ENCODE results near the gene KLHL5.

Gene KLHL5

DNA sequence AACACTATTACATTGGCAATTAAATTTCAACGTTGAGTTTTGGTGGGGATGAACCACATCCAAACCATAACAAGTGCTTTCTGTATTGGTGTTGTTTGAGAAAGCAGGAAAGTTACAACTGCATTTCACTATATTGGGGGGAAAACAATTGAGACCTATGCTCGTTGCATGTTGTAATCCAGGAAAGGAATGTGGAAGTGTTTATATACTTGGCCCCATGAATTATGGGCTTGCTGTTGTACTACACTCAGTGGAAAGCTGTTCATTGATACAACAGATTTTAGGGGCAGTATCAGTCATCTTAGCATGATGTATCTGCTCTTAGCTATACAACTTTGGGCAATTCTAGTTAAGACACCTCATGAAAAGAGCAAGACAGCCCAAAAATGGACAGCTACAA is 52.4 kb downstream of the KLHL5 start:
- Histone ChIP-seq H3K36me3 (ENCODE audit: insufficient read depth, low read length) (peaks cover 43% of the 10 kb centered on the region; the same call in 1 of the 2 replicates), H4K20me1 (ENCODE audit: insufficient read depth, low read length, poor library complexity, severe bottlenecking) (no peaks in the 10 kb centered on the region), H3K4me1 (ENCODE audit: insufficient read depth, low read length, poor library complexity, severe bottlenecking) (no peaks in the 10 kb centered on the region), H3K9ac (ENCODE audit: low read depth, low read length, poor library complexity, severe bottlenecking) (no peak overlapping the region), H3K4me2 (ENCODE audit: low read depth, low read length, poor library complexity, severe bottlenecking) (no peak overlapping the region), H3K9me2 (replicated peaks; ENCODE audit: low read depth, low read length) (no peaks in the 10 kb centered on the region), H3K9me3 (ENCODE audit: insufficient read depth, low read depth, low read length) (no peaks in the 10 kb centered on the region), H3F3A (ENCODE audit: low read depth) (no peaks in the 10 kb centered on the region), H3K79me2 (ENCODE audit: insufficient read depth, low read length) (no peaks in the 10 kb centered on the region), H3K27me3 (ENCODE audit: insufficient read depth, low read length, poor library complexity, severe bottlenecking) (no peaks in the 10 kb centered on the region), H2AFZ (ENCODE audit: low read length) (no peak overlapping the region), H3K4me3 (ENCODE audit: low read length, poor library complexity, severe bottlenecking) (no peak overlapping the region)
- no peak for TF ChIP-seq EZH2phosphoT487 (IDR thresholded peaks at IDR 0.05; ENCODE audit: borderline replicate concordance)
- TF ChIP-seq, protein P1, sequence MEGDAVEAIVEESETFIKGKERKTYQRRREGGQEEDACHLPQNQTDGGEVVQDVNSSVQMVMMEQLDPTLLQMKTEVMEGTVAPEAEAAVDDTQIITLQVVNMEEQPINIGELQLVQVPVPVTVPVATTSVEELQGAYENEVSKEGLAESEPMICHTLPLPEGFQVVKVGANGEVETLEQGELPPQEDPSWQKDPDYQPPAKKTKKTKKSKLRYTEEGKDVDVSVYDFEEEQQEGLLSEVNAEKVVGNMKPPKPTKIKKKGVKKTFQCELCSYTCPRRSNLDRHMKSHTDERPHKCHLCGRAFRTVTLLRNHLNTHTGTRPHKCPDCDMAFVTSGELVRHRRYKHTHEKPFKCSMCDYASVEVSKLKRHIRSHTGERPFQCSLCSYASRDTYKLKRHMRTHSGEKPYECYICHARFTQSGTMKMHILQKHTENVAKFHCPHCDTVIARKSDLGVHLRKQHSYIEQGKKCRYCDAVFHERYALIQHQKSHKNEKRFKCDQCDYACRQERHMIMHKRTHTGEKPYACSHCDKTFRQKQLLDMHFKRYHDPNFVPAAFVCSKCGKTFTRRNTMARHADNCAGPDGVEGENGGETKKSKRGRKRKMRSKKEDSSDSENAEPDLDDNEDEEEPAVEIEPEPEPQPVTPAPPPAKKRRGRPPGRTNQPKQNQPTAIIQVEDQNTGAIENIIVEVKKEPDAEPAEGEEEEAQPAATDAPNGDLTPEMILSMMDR (conservative IDR thresholded peaks at IDR 0.05; ENCODE audit: low read length), result no peak

DNA sequence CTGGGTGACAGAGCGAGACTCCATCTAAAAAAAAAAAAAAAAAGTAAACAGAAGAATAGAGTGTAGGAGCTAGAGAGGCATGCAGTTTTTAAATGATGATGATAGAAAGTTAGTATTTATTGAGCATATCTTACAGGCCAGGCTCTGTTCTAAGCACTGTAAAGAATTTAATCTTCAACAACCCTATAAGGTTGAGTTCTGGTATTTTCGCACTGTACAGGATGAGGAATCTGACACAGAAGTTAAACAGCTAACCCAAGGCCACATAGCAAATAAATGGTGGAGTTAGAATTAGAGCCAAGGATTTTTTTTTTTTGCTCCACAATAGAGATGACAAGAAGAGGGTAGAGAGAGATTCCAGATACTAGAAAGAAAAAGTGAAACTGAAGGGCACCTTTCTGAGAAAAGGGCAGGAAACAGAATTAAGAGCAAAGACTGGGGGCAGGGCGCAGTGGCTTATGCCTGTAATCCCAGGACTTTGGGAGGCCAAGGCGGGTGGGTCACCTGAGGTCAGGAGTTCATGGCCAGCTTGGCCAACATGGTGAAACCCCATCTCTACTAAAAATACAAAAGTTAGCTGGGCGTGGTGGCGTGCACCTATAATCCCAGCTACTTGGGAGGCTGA is 56.1 kb downstream of the KLHL5 start:
- no peak overlapping the region for H3K4me2 ChIP-seq (ENCODE audit: low read depth, low read length, poor library complexity, severe bottlenecking)
- H3K4me3 ChIP-seq (ENCODE audit: low read length, poor library complexity, severe bottlenecking), result no peak overlapping the region
- H4K20me1 ChIP-seq (ENCODE audit: insufficient read depth, low read length, poor library complexity, severe bottlenecking), result no peaks in the 10 kb centered on the region
- H3K27me3 ChIP-seq (ENCODE audit: insufficient read depth, low read length, poor library complexity, severe bottlenecking), result no peaks in the 10 kb centered on the region
- peaks cover 40% of the 10 kb centered on the region; the same call in 1 of the 2 replicates for H3K36me3 ChIP-seq (ENCODE audit: insufficient read depth, low read length)
- H3K9me3 ChIP-seq (ENCODE audit: insufficient read depth, low read depth, low read length), result no peaks in the 10 kb centered on the region
- H3F3A ChIP-seq (ENCODE audit: low read depth), result no peaks in the 10 kb centered on the region
- no peaks in the 10 kb centered on the region for H3K4me1 ChIP-seq (ENCODE audit: insufficient read depth, low read length, poor library complexity, severe bottlenecking)
- TF ChIP-seq, protein P1 (conservative IDR thresholded peaks at IDR 0.05; ENCODE audit: low read length), result no peak
- no peak for TF ChIP-seq EZH2phosphoT487 (IDR thresholded peaks at IDR 0.05; ENCODE audit: borderline replicate concordance)
- H3K9ac ChIP-seq (ENCODE audit: low read depth, low read length, poor library complexity, severe bottlenecking), result no peak overlapping the region
- no peaks in the 10 kb centered on the region for H3K79me2 ChIP-seq (ENCODE audit: insufficient read depth, low read length)
- H3K9me2 ChIP-seq (replicated peaks; ENCODE audit: low read depth, low read length), result no peaks in the 10 kb centered on the region
- no peak overlapping the region for H2AFZ ChIP-seq (ENCODE audit: low read length)

DNA sequence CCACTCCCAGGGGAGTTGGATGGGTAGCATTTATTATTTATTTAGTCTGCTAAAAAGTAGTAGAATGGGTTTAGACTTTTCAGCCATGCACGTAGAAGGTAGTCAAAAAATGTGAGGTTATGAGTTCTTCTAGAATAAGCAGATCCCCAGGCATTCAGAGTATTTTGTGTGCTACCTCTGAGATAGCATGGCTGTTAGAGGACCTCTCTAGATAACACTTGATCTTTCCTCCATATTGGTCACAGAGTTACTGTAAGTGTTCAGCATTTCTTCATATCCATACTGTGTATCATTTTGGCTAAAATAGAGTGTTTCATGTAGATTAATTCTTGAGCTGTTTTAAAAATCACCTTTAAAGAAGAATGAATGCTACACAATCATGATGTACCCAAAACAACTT is 58.4 kb downstream of the KLHL5 start:
- Histone ChIP-seq H3K4me2 (ENCODE audit: low read depth, low read length, poor library complexity, severe bottlenecking) (no peak overlapping the region), H3K79me2 (ENCODE audit: insufficient read depth, low read length) (no peaks in the 10 kb centered on the region), H4K20me1 (ENCODE audit: insufficient read depth, low read length, poor library complexity, severe bottlenecking) (no peaks in the 10 kb centered on the region), H3K9me3 (ENCODE audit: insufficient read depth, low read depth, low read length) (no peaks in the 10 kb centered on the region), H3K4me3 (ENCODE audit: low read length, poor library complexity, severe bottlenecking) (no peak overlapping the region), H3K36me3 (ENCODE audit: insufficient read depth, low read length) (peaks cover 19% of the 10 kb centered on the region; the same call in 1 of the 2 replicates), H3K9me2 (replicated peaks; ENCODE audit: low read depth, low read length) (no peaks in the 10 kb centered on the region), H3K27me3 (ENCODE audit: insufficient read depth, low read length, poor library complexity, severe bottlenecking) (no peaks in the 10 kb centered on the region), H3K9ac (ENCODE audit: low read depth, low read length, poor library complexity, severe bottlenecking) (no peak overlapping the region), H3F3A (ENCODE audit: low read depth) (no peaks in the 10 kb centered on the region), H2AFZ (ENCODE audit: low read length) (no peak overlapping the region), H3K4me1 (ENCODE audit: insufficient read depth, low read length, poor library complexity, severe bottlenecking) (no peaks in the 10 kb centered on the region)
- TF ChIP-seq EZH2phosphoT487 (IDR thresholded peaks at IDR 0.05; ENCODE audit: borderline replicate concordance), result no peak
- TF ChIP-seq, protein P1 (conservative IDR thresholded peaks at IDR 0.05; ENCODE audit: low read length), result no peak

Data from Loucy (cell line).